Psoas muscle (tissue), 8 donors: ENCODE measurements around the gene SOX1. TPM values are rescaled to one million over a fixed set of nuclear protein-coding genes. Genes with fewer than 3 reads are reported as not detected.

Source experiments
- ATAC-seq, 4 donors: fragments of 200-7000 bp; cut with Tn5 transposase; one replicate each; pipeline ENCODE4 v1.9.1; 2020; ENCODE audit warnings: moderate library complexity in 3 of 4, mild to moderate bottlenecking in 2 of 4
- DNase-seq, 2 donors: peaks; one replicate each; pipeline ENCODE4 v3.0.0-alpha.2; 2020
- H3K27ac ChIP-seq: fragments of 200-600 bp; one replicate; pipeline ENCODE4 v1.8.0; 2022
- H3K27me3 ChIP-seq, 3 donors: fragments of 200-600 bp in 1 of 3; one replicate each; pipeline versions ENCODE4 v1.6.1 to v1.8.0; 2013 to 2022; ENCODE audit warnings: low read length in 2 of 3, mild to moderate bottlenecking in 2 of 3, moderate library complexity in 1 of 3; ENCODE audit not compliant: insufficient read depth in 3 of 3
- H3K36me3 ChIP-seq, 2 donors: fragments of 200-600 bp in 1 of 2; one replicate each; pipeline versions ENCODE4 v1.6.1 to v1.8.0; 2013 to 2022; ENCODE audit warnings: low read depth in 1 of 2, mild to moderate bottlenecking in 1 of 2, moderate library complexity in 1 of 2; ENCODE audit not compliant: insufficient read depth in 1 of 2
- H3K4me1 ChIP-seq: fragments of 200-600 bp; one replicate; pipeline ENCODE4 v1.8.0; 2022
- H3K4me3 ChIP-seq: fragments of 200-600 bp; one replicate; pipeline ENCODE4 v1.8.0; 2022; ENCODE audit warnings: mild to moderate bottlenecking
- H3K9me3 ChIP-seq: fragments of 200-600 bp; one replicate; pipeline ENCODE4 v1.8.0; 2022
- WGBS, 3 donors: extraction: QIAGEN DNeasy Blood & Tissue Kit; methylation state at CpG; one replicate each; pipeline versions ENCODE4 v1.1.6 to v1.1.7; 2013; 5-methylcytosine and 5-hydroxymethylcytosine counted together
- intact Hi-C, 2 donors: fragments of 100-400 bp; cut with DNase I; formaldehyde crosslinking; loops; one replicate each; pipeline versions ENCODE4 v1.11.0 to v1.14.2; 2022
- polyA plus RNA-seq, 3 donors: library from polyadenylated mRNA; stranded (reverse); fragments of 200-250 nt; gene quantifications; one replicate each; pipeline ENCODE4 v1.2.3, GENCODE V29; 2013
- total RNA-seq, 4 donors: library from RNA; stranded (reverse); fragmentation: NEBNext Ultra II Directional in 2 of 4; extraction: Animal tissue kit (Norgen Biotek cat#: 25700) in 2 of 4; gene quantifications; one replicate each; pipeline versions ENCODE4 v1.2.1 to v1.2.4, GENCODE V29; 2021 to 2023
- TF ChIP-seq, protein P1 (sequence below): fragments of 200-600 bp; IDR thresholded peaks from one replicate; pipeline ENCODE4 v1.8.0; 2022; ENCODE audit warnings: antibody characterized with exemption
- donor health status: healthy with polysubstance abuse.
- donor health status: DM: no; HTN: no; CAD: no; lungs with moderate emphysema.
- donor health status: Bipolar disorder and iron deficiency.
- donor health status: healthy.
- donor health status: DM: yes; HTN: yes; CAD: no.
- donor health status: DM: no; HTN: no; CAD: no.
- donor health status: DM: no; HTN: no; CAD: no.
- donor health status: DM: yes; HTN: yes; CAD: no.

Gene SOX1
- total and polyA plus RNA-seq, 7 donors, result not detected

DNA sequence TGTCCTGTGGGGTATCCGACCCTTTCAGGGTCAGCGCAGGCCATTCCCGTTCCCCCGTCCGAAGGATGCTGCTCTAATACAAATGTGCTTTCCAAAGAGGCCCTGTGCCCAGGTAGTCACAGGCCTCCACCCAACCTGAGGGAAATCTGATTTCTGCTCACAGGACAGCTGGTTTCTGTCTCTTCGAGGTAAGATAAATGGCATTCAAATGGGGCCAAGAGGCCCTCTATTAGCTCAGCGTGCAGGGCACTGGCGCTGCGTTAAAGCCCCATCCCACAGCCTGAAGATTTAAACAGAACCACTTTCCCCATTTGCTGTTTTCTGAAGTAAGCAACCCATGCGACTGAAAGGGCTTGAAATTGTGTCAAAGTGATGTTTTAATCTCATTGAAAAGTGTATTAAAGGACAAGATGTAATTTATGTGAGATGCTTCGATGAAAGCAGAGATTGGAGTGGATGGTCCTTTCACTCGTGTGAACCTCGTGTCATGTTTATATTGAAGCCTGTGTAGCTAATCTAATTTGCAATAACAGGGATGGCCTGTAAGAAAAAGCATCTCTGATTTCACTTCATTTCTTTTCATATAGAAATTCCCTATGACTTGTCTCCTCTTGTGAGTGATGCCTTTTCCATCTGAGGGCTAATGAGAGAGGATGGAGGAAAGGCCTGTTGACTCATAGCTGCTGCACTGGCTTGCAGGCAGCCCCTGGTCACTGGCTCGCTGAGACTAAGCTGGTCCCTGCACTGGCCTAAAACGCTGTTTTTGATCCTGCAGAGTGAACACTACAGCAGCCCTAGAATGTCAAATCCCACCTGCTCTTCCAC lies 7.3 kb upstream of the SOX1 start:
- Histone ChIP-seq H3K27ac (no peak overlapping the region), H3K27me3 (peaks cover 0 to 100% (median 45%) of the 10 kb centered on the region in 3 donors), H3K4me1 (no peaks in the 10 kb centered on the region), H3K36me3 (no peaks in the 10 kb centered on the region), H3K4me3 (no peak overlapping the region), H3K9me3 (no peaks in the 10 kb centered on the region)
- TF ChIP-seq, protein P1, sequence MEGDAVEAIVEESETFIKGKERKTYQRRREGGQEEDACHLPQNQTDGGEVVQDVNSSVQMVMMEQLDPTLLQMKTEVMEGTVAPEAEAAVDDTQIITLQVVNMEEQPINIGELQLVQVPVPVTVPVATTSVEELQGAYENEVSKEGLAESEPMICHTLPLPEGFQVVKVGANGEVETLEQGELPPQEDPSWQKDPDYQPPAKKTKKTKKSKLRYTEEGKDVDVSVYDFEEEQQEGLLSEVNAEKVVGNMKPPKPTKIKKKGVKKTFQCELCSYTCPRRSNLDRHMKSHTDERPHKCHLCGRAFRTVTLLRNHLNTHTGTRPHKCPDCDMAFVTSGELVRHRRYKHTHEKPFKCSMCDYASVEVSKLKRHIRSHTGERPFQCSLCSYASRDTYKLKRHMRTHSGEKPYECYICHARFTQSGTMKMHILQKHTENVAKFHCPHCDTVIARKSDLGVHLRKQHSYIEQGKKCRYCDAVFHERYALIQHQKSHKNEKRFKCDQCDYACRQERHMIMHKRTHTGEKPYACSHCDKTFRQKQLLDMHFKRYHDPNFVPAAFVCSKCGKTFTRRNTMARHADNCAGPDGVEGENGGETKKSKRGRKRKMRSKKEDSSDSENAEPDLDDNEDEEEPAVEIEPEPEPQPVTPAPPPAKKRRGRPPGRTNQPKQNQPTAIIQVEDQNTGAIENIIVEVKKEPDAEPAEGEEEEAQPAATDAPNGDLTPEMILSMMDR, result no peak
- 24 to 25% (median 24%) methylated on average over 15 of the region's 15 CpGs for WGBS, 3 donors
- intact Hi-C loops, result no loop called here
- DNase-seq (no peak), ATAC-seq (no peak)

DNA sequence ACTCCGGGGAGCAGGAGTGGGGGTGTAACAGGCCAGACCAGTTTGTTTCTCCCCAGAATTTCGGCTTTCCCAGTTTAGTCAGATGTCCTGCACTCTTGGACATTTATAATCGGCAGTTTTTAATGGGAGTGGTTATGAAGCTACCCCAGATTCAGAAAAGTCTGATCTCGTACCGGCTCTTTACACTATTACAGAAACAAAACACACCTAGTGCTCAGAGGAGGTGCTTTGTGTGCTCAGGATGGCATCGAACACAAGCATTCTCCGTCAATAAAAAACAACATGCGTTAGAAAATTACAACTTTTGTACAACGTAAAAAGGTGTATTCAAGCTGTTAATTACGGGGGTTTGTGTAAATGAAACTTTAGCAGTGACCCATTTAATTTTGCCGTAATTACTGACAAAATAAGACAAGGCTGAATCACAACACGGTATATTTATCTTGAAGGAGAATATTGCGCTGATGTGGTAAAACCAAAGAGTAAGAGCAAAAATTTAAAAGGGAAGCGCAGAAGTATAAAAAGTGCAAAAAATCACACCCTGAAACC lies 6.6 kb upstream of the SOX1 start:
- Histone ChIP-seq H3K36me3 (no peaks in the 10 kb centered on the region), H3K27ac (no peak overlapping the region), H3K4me1 (no peaks in the 10 kb centered on the region), H3K27me3 (peaks cover 0 to 100% (median 40%) of the 10 kb centered on the region in 3 donors), H3K9me3 (no peaks in the 10 kb centered on the region), H3K4me3 (no peak overlapping the region)
- TF ChIP-seq, protein P1, result no peak
- ATAC-seq (no peak), DNase-seq (no peak)
- intact Hi-C loops, result no loop called here
- 13 to 20% (median 17%) methylated on average over 14 of the region's 14 CpGs for WGBS, 3 donors

DNA sequence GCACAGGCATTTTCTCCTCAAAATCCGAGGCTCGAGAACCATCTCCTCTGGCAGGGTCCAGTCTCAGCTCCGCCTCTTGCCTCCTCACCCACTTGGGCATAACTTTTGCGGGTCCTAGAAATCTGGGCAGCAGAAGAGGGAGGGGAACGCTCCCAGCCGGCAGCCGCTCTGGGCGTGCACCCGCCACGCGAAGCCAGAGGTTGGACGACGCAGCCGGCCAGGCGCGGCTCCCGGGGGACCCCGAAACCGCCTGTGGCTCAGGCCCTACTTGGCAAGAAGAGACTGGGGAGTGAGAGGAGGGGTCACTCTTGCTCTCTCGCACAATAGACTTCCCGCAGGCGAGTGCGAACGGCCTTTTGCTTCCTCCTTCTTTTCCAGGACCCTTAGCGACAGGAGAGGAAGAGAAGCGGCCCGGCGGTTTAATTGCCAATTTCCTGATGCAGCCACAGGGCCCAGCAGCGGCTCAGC lies 6.0 kb upstream of the SOX1 start:
- ATAC-seq (no peak), DNase-seq (no peak)
- 2 to 3% (median 2%) methylated on average over 26 to 29 of the region's 29 CpGs for WGBS, 3 donors
- TF ChIP-seq, protein P1, result no peak
- no peak overlapping the region for H3K4me3 ChIP-seq
- H3K36me3 ChIP-seq, result no peaks in the 10 kb centered on the region
- peaks cover under 1 to 100% (median 38%) of the 10 kb centered on the region in 3 donors for H3K27me3 ChIP-seq
- H3K4me1 ChIP-seq, result no peaks in the 10 kb centered on the region
- intact Hi-C loops, result no loop called here
- H3K27ac ChIP-seq, result no peak overlapping the region
- no peaks in the 10 kb centered on the region for H3K9me3 ChIP-seq

DNA sequence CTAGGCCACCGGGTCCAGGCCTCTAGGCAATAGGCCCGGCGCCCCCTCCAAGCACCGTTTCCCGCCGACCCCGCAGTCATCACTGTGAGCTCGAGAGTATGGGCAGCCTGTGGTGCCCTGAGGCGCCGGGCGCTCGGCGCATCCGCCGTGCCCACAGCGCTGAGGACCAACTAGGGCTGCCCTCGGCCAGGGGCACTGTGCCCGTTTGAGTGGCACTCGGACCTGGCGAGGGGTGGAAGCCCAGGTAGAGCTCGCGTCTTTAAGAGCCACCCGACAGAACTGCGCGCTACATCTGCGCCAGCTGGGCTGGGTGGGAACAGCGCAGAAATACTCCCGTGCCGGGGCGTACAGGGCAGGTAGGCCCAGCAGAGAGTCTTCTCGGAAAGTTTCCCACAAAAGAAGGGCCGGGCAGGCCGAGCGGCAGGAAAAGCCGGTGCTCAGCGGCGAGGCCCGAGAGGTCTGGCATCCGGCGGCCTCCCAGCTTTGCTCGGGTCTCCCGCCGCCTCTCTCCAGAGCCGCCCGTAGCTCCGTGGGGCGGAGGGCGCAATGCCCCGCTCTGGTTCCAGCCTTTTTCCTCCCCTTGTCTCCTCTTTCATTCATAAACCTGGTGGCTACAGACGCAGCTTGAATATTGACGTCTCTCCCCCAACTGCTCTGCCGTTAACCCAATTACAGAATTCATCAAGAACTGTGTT lies 5.4 kb upstream of the SOX1 start:
- no peak for ATAC-seq
- Histone ChIP-seq H3K4me3 (no peak overlapping the region), H3K27me3 (peaks cover 3 to 99% (median 44%) of the 10 kb centered on the region in 3 donors), H3K27ac (no peak overlapping the region), H3K36me3 (no peaks in the 10 kb centered on the region), H3K9me3 (no peaks in the 10 kb centered on the region), H3K4me1 (no peaks in the 10 kb centered on the region)
- 4 to 5% (median 5%) methylated on average over 51 to 52 of the region's 52 CpGs for WGBS, 3 donors
- no peak for DNase-seq
- TF ChIP-seq, protein P1, result no peak
- intact Hi-C loops, result no loop called here
